ENCODE results near the gene TFEB. TPM values are rescaled to one million over a fixed set of nuclear protein-coding genes. Genes with fewer than 3 reads are reported as not detected.

Gene TFEB
- total and polyA plus RNA-seq, 2 donors (not counting 3 experiments of a cell fraction or from before 2014, with no cell fraction given) = 4.9 to 6.6 TPM

DNA sequence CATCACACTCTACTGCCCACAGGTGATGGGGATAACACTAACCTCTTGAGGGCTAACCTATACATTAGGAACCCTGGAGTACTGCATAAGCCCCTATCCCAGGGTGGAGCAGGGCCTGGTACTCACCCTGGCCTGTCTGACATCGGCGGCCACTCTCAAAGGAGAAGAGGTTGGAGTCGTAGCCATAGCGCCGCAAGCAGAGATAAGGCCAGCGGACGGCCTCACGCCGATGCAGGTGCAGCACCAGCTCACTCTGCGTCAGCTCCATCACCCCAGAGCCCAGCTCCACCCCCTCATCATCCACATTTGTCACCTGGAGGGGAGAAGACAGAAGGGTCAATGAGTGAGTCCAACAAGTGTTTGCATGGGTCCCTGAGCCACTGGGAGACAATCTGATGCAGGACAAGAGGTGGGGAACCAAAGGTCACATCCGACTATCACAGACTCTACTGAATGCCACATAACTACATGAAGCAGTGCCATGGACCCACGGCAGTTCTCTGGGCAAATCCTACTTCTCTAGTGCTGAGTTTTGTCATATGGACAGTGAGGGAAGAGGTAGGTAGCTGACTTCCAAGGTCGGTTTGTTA is 40.0 kb upstream of the TFEB start:
- BruUV-seq (replicated peaks) = no TSS peak
- H3K9ac ChIP-seq (replicated peaks; ENCODE audit: extremely low read depth, insufficient read depth, low read length) = no peak overlapping the region
- no peaks in the 10 kb centered on the region for H3K9me1 ChIP-seq (replicated peaks; ENCODE audit: control insufficient read depth, extremely low read depth, insufficient read depth, low read length)
- DNase-seq (ENCODE audit: low read depth, low spot score) = no peak
- H3K36me3 ChIP-seq (ENCODE audit: control insufficient read depth in 2 of 2, extremely low read depth in 1 of 2, insufficient read depth in 2 of 2, low read length in 2 of 2) = peaks cover 5 to 19% of the 10 kb centered on the region in 2 experiments
- no peaks in the 10 kb centered on the region for H3K79me2 ChIP-seq (ENCODE audit: control insufficient read depth, insufficient read depth, low read length)
- no peak overlapping the region for H2AFZ ChIP-seq (ENCODE audit: low read depth, low read length)
- H3K27me3 ChIP-seq (ENCODE audit: control insufficient read depth in 2 of 2, insufficient read depth in 2 of 2, low read length in 2 of 2) = no peaks in the 10 kb centered on the region
- FAIRE-seq = no peak
- H3K9me3 ChIP-seq (replicated peaks; ENCODE audit: control insufficient read depth, insufficient read depth, low read length) = no peaks in the 10 kb centered on the region
- no peak overlapping the region for H3K4me3 ChIP-seq (replicated peaks in 1 of 3; ENCODE audit: insufficient read depth in 1 of 3, low read depth in 1 of 3, low read length in 3 of 3)
- TF ChIP-seq CTCF (IDR thresholded peaks at IDR 0.05; ENCODE audit: extremely low read depth in 1 of 2, insufficient read depth in 1 of 2, low read depth in 1 of 2, low read length in 2 of 2) = no peak
- no peak for TF ChIP-seq POLR2AphosphoS5 (IDR thresholded peaks at IDR 0.05; ENCODE audit: insufficient read depth, low read depth, low read length)
- no peak for TF ChIP-seq EZH2 (IDR thresholded peaks at IDR 0.05; ENCODE audit: borderline replicate concordance, low read depth, low read length, severe bottlenecking)
- TF ChIP-seq MYC (IDR thresholded peaks at IDR 0.05; ENCODE audit: low read depth, low read length) = no peak
- no peak for TF ChIP-seq JUN (IDR thresholded peaks at IDR 0.05; ENCODE audit: borderline replicate concordance, insufficient read depth, insufficient read length, low read depth)
- no peak for TF ChIP-seq FOS (IDR thresholded peaks at IDR 0.05; ENCODE audit: borderline replicate concordance, insufficient read depth, low read length)
- TF ChIP-seq GATA2 (IDR thresholded peaks at IDR 0.05; ENCODE audit: insufficient read depth, insufficient read length, low read depth, low read length) = no peak
- TF ChIP-seq MAX (IDR thresholded peaks at IDR 0.05; ENCODE audit: insufficient read depth, insufficient read length) = no peak
- no peak for TF ChIP-seq POLR2A (IDR thresholded peaks at IDR 0.05; ENCODE audit: low read depth, low read length)
- no peak overlapping the region for H3K27ac ChIP-seq (ENCODE audit: insufficient read depth, low read depth, low read length)
- CTCF ChIA-PET = interaction anchor here (1.0 to 3.0 kb wide), 7 partner anchors 12 to 407 kb away, joined by 3 to 21 read pairs (median 5); partner anchors contain the start of gene TOMM6
- POLR2A ChIA-PET = no interaction called here
- H4K20me1 ChIP-seq (replicated peaks; ENCODE audit: control insufficient read depth, extremely low read depth, insufficient read depth, low read length) = no peaks in the 10 kb centered on the region
- peaks cover 9% of the 10 kb centered on the region for H3K4me1 ChIP-seq (ENCODE audit: control insufficient read depth, extremely low read depth, insufficient read depth, low read length)
- dilution Hi-C loops (cut with MboI; ENCODE audit: extremely low pct_ligation_motif_present, low sequenced_read_pairs) (no loop called here), intact Hi-C loops (cut with micrococcal nuclease) (no loop called here)
- H3K4me2 ChIP-seq (ENCODE audit: insufficient read depth, low read length) = no peak overlapping the region

Data from endothelial cell of umbilical vein (primary cell).